Psoas muscle (tissue), 8 donors: ENCODE results near the gene DDTL. TPM values are rescaled to one million over a fixed set of nuclear protein-coding genes. Genes with fewer than 3 reads are reported as not detected.

ENCODE experiments used
- ATAC-seq, 4 donors: fragments of 200-7000 bp; cut with Tn5 transposase; one replicate each; pipeline ENCODE4 v1.9.1; 2020; ENCODE audit warnings: moderate library complexity in 3 of 4, mild to moderate bottlenecking in 2 of 4
- DNase-seq, 2 donors: peaks; one replicate each; pipeline ENCODE4 v3.0.0-alpha.2; 2020
- H3K27ac ChIP-seq: fragments of 200-600 bp; one replicate; pipeline ENCODE4 v1.8.0; 2022
- H3K27me3 ChIP-seq, 3 donors: fragments of 200-600 bp in 1 of 3; one replicate each; pipeline versions ENCODE4 v1.6.1 to v1.8.0; 2013 to 2022; ENCODE audit warnings: low read length in 2 of 3, mild to moderate bottlenecking in 2 of 3, moderate library complexity in 1 of 3; ENCODE audit not compliant: insufficient read depth in 3 of 3
- H3K36me3 ChIP-seq, 2 donors: fragments of 200-600 bp in 1 of 2; one replicate each; pipeline versions ENCODE4 v1.6.1 to v1.8.0; 2013 to 2022; ENCODE audit warnings: low read depth in 1 of 2, mild to moderate bottlenecking in 1 of 2, moderate library complexity in 1 of 2; ENCODE audit not compliant: insufficient read depth in 1 of 2
- H3K4me1 ChIP-seq: fragments of 200-600 bp; one replicate; pipeline ENCODE4 v1.8.0; 2022
- H3K4me3 ChIP-seq: fragments of 200-600 bp; one replicate; pipeline ENCODE4 v1.8.0; 2022; ENCODE audit warnings: mild to moderate bottlenecking
- H3K9me3 ChIP-seq: fragments of 200-600 bp; one replicate; pipeline ENCODE4 v1.8.0; 2022
- CTCF ChIP-seq: fragments of 200-600 bp; IDR thresholded peaks from one replicate; pipeline ENCODE4 v1.8.0; 2022; ENCODE audit warnings: antibody characterized with exemption
- WGBS, 3 donors: extraction: QIAGEN DNeasy Blood & Tissue Kit; methylation state at CpG; one replicate each; pipeline versions ENCODE4 v1.1.6 to v1.1.7; 2013; 5-methylcytosine and 5-hydroxymethylcytosine counted together
- intact Hi-C, 2 donors: fragments of 100-400 bp; cut with DNase I; formaldehyde crosslinking; loops; one replicate each; pipeline versions ENCODE4 v1.11.0 to v1.14.2; 2022
- polyA plus RNA-seq, 3 donors: library from polyadenylated mRNA; stranded (reverse); fragments of 200-250 nt; gene quantifications; one replicate each; pipeline ENCODE4 v1.2.3, GENCODE V29; 2013
- total RNA-seq, 4 donors: library from RNA; stranded (reverse); fragmentation: NEBNext Ultra II Directional in 2 of 4; extraction: Animal tissue kit (Norgen Biotek cat#: 25700) in 2 of 4; gene quantifications; one replicate each; pipeline versions ENCODE4 v1.2.1 to v1.2.4, GENCODE V29; 2021 to 2023
- donor health status: healthy with polysubstance abuse.
- donor health status: DM: no; HTN: no; CAD: no; lungs with moderate emphysema.
- donor health status: Bipolar disorder and iron deficiency.
- donor health status: healthy.
- donor health status: DM: yes; HTN: yes; CAD: no.
- donor health status: DM: no; HTN: no; CAD: no.
- donor health status: DM: no; HTN: no; CAD: no.
- donor health status: DM: yes; HTN: yes; CAD: no.

Gene DDTL
- total and polyA plus RNA-seq, 7 donors = 0.77 to 6.6 (median 0.96) TPM

GRCh38 chr22:24008381-24009226 is 41.9 kb downstream of the DDTL start:
- TF ChIP-seq CTCF = no peak
- ATAC-seq (no peak), DNase-seq (no peak)
- no peak overlapping the region for H3K27ac ChIP-seq
- H3K36me3 ChIP-seq = no peaks in the 10 kb centered on the region
- H3K4me3 ChIP-seq = no peak overlapping the region
- intact Hi-C loops = loop anchor here in 1 of 2 donors (5.0 kb wide), 1 partner anchor 71 kb away; no protein-coding TSS in a partner anchor
- H3K4me1 ChIP-seq = peaks cover 14% of the 10 kb centered on the region
- no peaks in the 10 kb centered on the region for H3K27me3 ChIP-seq
- WGBS, 3 donors = 83 to 89% (median 87%) methylated on average over 6 of the region's 6 CpGs
- H3K9me3 ChIP-seq = no peaks in the 10 kb centered on the region

- H3K4me3 ChIP-seq = no peak overlapping the region
- H3K4me1 ChIP-seq = peaks cover 14% of the 10 kb centered on the region
- H3K9me3 ChIP-seq = no peaks in the 10 kb centered on the region
- H3K36me3 ChIP-seq = no peaks in the 10 kb centered on the region
- WGBS, 3 donors = 79 to 86% (median 84%) methylated on average over 7 of the region's 7 CpGs
- ATAC-seq (no peak), DNase-seq (no peak)
- no peaks in the 10 kb centered on the region for H3K27me3 ChIP-seq
- intact Hi-C loops = loop anchor here in 1 of 2 donors (5.0 kb wide), 1 partner anchor 72 kb away; no protein-coding TSS in a partner anchor
- H3K27ac ChIP-seq = no peak overlapping the region
- TF ChIP-seq CTCF = no peak
These were observed 42.7 kb downstream of the DDTL start for GRCh38 chr22:24009227-24010017.

GRCh38 chr22:24010018-24010391 is 43.3 kb downstream of the DDTL start:
- Histone ChIP-seq H3K27me3 (no peaks in the 10 kb centered on the region), H3K4me3 (no peak overlapping the region), H3K4me1 (peaks cover 14% of the 10 kb centered on the region), H3K27ac (no peak overlapping the region), H3K36me3 (no peaks in the 10 kb centered on the region), H3K9me3 (no peaks in the 10 kb centered on the region)
- intact Hi-C loops = no loop called here
- TF ChIP-seq CTCF = no peak
- no peak for DNase-seq
- ATAC-seq = no peak
- 82 to 86% (median 85%) methylated on average over 2 of the region's 2 CpGs for WGBS, 3 donors

- ATAC-seq = peak in 1 of 4 donors; percentile 16
- Histone ChIP-seq H3K4me3 (peak overlapping the region; percentile 100), H3K36me3 (no peaks in the 10 kb centered on the region), H3K27me3 (no peaks in the 10 kb centered on the region), H3K9me3 (no peaks in the 10 kb centered on the region), H3K27ac (peak overlapping the region; percentile 85), H3K4me1 (peaks cover 11% of the 10 kb centered on the region)
- TF ChIP-seq CTCF = no peak
- WGBS, 3 donors = 0 to 1% (median 1%) methylated on average over 10 of the region's 10 CpGs
- intact Hi-C loops = no loop called here
- DNase-seq = no peak
These were observed 45.0 kb downstream of the DDTL start for GRCh38 chr22:24011735-24012068.
